Fibroblast of pulmonary artery (primary cell): ENCODE results near the gene NBEA.

Source experiments
- DNase-seq: peaks from one replicate; pipeline ENCODE4 v3.0.0-alpha.2; 2010; ENCODE audit warnings: low read depth
- H3K4me3 ChIP-seq: replicated peaks from 2 replicates; pipeline ENCODE4 v1.5.1; 2011; ENCODE audit warnings: low read depth, mild to moderate bottlenecking, control low read depth, low read length, moderate library complexity
- CTCF ChIP-seq: IDR thresholded peaks from 2 replicates; pipeline ENCODE4 v1.5.1; 2011; ENCODE audit warnings: mild to moderate bottlenecking, control low read depth, low read length, inconsistent platforms; ENCODE audit errors: missing control alignments

NBEA gene

GRCh38 chr13:35694031-35694430 is 752.0 kb downstream of the NBEA start:
- TF ChIP-seq CTCF, result no peak
- H3K4me3 ChIP-seq, result no peak overlapping the region
- DNase-seq, result no peak

GRCh38 chr13:35694549-35695447 is 752.7 kb downstream of the NBEA start:
- DNase-seq, result no peak
- TF ChIP-seq CTCF, result no peak
- no peak overlapping the region for H3K4me3 ChIP-seq

GRCh38 chr13:35695448-35695770 is 753.3 kb downstream of the NBEA start:
- TF ChIP-seq CTCF, result no peak
- DNase-seq, result no peak
- no peak overlapping the region for H3K4me3 ChIP-seq

GRCh38 chr13:35697186-35697730 is 755.2 kb downstream of the NBEA start:
- no peak for TF ChIP-seq CTCF
- DNase-seq, result no peak

GRCh38 chr13:35698911-35699576 is 757.0 kb downstream of the NBEA start:
- no peak for DNase-seq
- no peak overlapping the region for H3K4me3 ChIP-seq
- no peak for TF ChIP-seq CTCF

More at GRCh38 chr13:35697186-35697730, 755.2 kb downstream of the NBEA start:
- no peak overlapping the region for H3K4me3 ChIP-seq

GRCh38 chr13:35699825-35700510 is 757.9 kb downstream of the NBEA start:
- no peak overlapping the region for H3K4me3 ChIP-seq
- TF ChIP-seq CTCF, result no peak
- DNase-seq, result no peak
